DOHH2 (cell line): Measurements from ENCODE around the gene RANGAP1.

ENCODE experiments used
- CTCF ChIP-seq: fragments of 200-600 bp; sonication (generic); IDR thresholded peaks from one replicate; pipeline ENCODE4 v1.5.1; 2014; ENCODE audit warnings: antibody characterized with exemption, mild to moderate bottlenecking, low read depth, low read length; ENCODE audit not compliant: poor library complexity, severe bottlenecking
- EZH2phosphoT487 ChIP-seq: fragments of 200-600 bp; sonication (generic); IDR thresholded peaks from 2 replicates; pipeline ENCODE4 v1.6.1; 2017; ENCODE audit warnings: borderline replicate concordance, mild to moderate bottlenecking, antibody characterized with exemption, low read length, moderate library complexity, mixed read lengths

DNA sequence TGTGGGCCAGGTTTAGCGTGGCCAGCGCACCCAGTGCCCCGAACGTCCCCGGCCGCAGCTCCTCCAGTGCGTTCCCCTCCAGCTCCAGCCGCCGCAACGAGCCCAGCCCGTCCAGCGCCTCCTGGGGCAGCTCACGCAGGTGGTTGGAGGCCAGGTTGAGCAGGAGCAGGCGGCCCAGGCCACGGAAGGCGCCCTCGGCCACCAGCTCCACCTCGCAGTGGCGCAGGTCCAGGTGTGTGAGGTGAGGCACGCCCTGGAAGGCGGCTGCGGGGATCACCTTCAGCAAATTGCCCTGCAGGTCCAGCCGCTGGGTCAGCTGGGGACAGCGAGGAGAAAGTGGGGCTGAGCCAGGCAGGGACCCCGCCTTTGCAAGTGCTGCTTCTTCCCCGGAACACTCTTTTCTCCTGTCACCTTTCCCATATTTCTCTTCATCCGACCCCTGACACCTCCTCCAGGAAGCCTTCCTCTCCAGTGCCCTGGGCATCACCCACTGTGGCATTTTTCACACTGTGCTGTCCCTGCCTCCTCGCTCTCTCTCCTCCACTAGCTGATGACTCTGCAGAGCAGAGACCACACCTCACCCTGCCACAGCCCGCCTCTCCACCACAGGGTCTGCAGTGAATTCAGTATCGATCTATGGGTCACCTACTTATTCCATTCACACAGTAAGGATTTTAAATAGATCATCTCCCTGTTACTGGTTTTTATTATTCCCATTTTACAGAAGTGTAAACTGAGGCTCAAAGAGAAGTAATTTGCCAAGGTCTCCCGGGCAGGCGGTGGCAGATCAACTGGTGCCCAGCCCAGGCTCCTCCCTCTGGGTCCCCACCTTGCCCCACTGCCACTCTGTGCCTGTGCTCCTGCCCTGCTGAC, 47.2 kb downstream of the RANGAP1 start:
- TF ChIP-seq CTCF (no peak), EZH2phosphoT487 (no peak)
